ENCODE results near the gene GPR37L1.

The GPR37L1 gene, protein sequence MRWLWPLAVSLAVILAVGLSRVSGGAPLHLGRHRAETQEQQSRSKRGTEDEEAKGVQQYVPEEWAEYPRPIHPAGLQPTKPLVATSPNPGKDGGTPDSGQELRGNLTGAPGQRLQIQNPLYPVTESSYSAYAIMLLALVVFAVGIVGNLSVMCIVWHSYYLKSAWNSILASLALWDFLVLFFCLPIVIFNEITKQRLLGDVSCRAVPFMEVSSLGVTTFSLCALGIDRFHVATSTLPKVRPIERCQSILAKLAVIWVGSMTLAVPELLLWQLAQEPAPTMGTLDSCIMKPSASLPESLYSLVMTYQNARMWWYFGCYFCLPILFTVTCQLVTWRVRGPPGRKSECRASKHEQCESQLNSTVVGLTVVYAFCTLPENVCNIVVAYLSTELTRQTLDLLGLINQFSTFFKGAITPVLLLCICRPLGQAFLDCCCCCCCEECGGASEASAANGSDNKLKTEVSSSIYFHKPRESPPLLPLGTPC

DNA sequence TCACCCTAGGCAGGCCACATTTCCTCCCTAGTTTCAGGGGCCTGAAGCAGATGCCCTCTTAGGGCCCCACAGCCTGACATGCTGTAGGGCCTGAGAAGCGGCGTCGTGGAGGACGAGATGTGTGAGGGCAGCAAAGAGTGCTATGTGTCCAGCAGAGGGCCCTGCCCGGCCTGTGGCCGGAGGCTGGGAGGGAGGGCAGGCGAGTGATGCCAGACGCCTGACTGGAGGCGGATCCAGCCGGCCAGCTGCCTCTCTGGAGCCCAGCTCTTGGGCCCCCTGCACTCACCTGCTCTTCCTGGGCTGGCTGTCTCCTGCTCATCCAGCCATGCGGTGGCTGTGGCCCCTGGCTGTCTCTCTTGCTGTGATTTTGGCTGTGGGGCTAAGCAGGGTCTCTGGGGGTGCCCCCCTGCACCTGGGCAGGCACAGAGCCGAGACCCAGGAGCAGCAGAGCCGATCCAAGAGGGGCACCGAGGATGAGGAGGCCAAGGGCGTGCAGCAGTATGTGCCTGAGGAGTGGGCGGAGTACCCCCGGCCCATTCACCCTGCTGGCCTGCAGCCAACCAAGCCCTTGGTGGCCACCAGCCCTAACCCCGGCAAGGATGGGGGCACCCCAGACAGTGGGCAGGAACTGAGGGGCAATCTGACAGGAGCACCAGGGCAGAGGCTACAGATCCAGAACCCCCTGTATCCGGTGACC lies at the start of gene GPR37L1:
Gene GPR37L1, plus strand, starts transcription at position 279 of the 697 bp plus-strand sequence. Its CDS starts 47 bp downstream, at position 326.
- peak; percentile 75 to 98 (median 82) for DNase-seq
- intact Hi-C loops (cut with DNase I): loop anchor here (1.0 kb wide), 1 partner anchor 13 kb away; no protein-coding TSS in a partner anchor

DNA sequence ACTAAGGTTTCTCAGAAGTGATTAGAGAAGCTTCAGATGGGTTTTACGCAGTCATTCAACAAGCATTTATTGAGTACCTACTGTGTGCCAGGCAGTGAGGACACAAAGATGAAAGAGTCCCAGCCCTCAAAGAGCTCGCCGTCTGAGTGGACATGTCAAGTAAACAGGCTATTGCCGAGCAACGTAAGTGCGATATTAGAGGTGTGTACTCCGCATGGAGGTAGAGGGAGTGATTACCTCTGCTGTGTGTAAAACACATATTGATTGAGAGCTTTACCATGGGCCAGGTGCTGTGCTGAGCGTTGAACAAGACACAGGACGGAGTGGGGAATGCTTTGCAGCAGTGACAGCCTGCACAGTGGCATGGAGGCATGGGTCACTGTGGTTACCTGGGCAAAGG lies 49.5 kb upstream of the GPR37L1 start:
- DNase-seq: no peak
- intact Hi-C loops (cut with DNase I): no loop called here

- DNase-seq: no peak
- intact Hi-C loops (cut with DNase I): no loop called here
Measured at GRCh38 chr1:202074985-202075384, 47.7 kb upstream of the GPR37L1 start.

DNA sequence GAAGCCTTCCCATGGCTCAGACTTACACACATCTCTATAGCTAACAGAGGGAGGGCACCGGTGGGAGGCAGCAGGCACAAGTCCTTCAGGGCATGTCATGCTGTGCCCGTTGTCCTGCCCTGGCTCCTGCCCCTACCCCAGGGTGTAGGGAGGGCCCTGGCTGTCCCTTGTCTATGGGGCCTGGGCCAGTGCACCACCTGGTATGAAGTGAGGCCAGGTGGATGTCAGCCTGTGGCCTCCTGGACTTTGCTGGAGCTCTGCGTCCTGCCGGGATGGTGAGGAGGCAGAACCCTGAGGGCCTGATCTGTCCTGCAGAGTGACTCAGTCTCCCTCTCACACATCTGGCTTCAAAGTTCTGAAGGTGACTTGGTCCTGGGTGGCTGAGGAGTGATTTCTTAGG lies 47.3 kb upstream of the GPR37L1 start:
- intact Hi-C loops (cut with DNase I): no loop called here
- no peak for DNase-seq

DNA sequence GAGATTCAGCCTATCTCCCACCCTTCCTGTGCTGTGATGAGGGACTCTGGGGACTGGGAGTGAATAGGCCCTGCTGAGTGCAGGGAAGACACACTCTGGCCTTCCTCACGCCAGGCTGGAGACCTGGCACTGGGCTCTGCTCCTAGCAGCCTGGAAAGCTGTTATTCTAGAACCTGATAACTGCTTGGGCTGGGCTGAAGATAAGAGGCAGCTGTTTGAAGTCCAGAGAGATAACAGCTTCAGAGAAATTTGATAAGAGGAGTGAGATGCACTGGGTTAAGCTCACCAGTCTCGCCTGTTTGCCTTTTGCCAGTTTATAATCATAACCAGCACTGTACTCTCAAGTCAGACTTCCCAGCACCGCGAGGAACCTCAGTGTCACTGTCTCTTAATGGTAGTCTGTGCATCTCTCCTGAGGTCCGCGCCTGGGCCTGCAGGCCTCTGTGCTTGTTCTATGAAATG lies 46.6 kb upstream of the GPR37L1 start:
- DNase-seq: peak in 1 of 10 donors; percentile 2

GRCh38 chr1:202078241-202078640 lies 44.5 kb upstream of the GPR37L1 start:
- peak in 1 of 10 donors; percentile 58 for DNase-seq
- intact Hi-C loops (cut with DNase I): no loop called here

More for the DNA sequence above, 46.6 kb upstream of the GPR37L1 start:
- intact Hi-C loops (cut with DNase I): no loop called here

GRCh38 chr1:202081992-202082391 lies 40.7 kb upstream of the GPR37L1 start:
- intact Hi-C loops (cut with DNase I): no loop called here
- DNase-seq: peak in 1 of 10 donors; percentile 76

DNA sequence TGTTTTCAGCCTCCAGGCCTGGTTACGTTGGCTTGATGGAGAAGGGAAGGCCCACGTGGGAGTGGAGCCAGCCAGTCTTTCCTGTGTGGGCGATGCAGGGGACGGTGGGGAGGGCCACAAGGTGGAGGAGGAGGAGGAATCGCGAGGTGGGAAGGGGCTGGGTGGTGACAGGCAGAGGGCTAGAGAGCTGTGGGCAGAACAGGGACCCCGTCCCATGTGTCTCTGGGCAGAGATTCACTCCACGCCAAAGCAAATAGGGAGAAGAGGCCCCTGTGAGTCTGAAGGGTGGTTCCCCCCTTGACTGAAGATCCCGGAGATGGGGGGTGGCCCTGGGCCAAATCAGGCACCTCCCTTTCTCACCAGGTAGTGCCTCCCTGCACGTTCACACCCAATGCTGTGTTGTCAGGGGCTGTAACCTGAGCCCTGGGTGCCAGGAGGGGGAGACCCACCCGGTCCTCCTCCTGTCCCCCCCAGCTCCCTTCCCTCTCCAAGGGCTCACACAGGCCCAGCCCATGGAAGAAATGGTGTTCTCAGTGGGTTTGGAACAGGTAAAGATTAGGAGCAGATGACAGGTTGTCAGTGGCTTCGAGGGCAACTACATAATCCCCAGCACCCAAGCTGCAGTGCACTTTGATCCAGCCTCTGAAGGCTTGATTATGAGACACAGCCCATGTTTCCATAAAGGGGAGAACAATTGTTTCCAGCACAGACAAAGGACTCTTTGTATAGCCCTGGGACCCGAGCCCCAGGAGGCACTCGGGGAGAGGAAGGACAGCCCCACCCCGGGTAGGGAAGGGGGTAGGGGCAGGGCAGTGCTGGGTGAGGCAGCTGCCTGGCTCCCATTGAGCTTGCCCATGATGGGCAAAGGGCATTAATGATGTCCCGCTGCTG lies 37.7 kb upstream of the GPR37L1 start:
- peak; percentile 64 to 98 (median 84) for DNase-seq
- intact Hi-C loops (cut with DNase I): loop anchor here (1.0 kb wide), 1 partner anchor 45 kb away; no protein-coding TSS in a partner anchor

DNA sequence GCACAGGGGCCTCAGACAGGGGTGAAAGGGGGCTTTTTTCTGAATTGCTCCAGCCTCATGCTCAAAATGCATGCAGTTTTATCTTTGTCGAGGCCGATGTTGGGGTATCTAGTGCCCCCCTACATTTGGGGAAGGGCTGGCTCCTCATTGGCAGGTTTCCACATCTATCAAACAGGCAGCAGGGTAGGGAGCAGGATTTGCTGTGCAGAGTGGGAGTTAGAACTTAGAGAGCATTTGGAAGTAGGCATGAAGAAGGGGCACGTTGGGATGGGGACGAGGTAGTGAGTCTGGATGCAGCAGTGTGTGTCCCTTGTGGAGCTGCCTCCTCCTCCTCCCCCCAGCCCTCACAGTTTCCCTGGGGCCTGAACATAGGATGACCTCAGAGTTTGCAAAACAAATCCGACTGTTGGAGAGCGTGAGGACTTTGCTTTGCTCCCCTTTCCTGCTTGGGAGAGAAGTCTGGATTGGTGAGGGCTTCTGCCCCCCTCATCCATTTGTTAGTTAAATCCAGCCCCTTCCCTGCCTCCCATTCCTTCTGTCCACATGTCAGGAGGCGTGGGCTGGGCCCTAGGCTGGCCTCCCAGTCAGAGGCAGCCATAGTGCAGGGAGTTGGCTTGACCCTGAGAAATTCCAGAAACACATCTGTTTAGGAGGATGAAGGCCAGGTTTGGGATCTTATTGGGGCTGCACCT lies 36.9 kb upstream of the GPR37L1 start:
- peak in 9 of 10 donors; percentile 22 to 95 (median 60) for DNase-seq
- intact Hi-C loops (cut with DNase I): loop anchor here (1.0 kb wide), 1 partner anchor 44 kb away; no protein-coding TSS in a partner anchor

DNA sequence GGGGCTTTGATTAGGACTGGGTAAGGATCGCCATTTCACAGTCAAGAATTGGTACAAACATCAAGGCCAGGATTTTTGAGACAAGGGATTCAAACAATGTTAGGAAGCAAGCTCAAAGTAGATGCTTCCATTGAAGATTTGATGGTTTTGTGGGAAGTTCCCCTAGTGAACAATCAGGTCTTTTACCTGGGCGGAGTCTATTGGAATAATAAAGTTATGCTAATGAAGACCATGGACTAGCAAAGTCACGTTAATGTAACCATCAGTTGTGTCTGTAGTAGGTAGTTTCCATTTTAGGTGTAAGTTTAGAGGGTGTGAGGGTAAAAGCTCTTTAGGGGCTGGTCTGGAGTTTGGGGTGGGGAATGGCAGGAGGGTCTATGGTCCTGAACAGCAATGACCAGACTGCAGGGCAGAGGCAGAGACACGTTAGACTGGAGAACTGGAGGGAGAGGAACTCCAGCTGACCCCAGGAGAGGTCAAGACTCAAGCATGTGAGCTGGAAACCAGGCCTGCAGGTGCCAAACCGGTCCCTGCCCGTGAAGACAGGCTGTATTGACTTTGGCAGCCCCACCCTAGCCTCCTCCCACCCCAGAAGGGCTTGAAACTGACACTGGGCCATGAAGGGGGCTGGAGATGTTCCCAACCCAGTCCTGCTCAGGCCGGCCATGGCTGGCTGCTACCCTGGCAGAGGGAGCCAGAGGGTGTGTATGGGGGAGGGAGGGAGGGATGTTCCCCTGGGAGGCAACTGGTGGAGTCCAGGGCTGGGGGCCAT lies 36.0 kb upstream of the GPR37L1 start:
- intact Hi-C loops (cut with DNase I): no loop called here
- peak in 3 of 10 donors; percentile 19 to 80 (median 21) for DNase-seq

- intact Hi-C loops (cut with DNase I): no loop called here
- peak in 2 of 10 donors; percentile 6 to 17 for DNase-seq
Measured at GRCh38 chr1:202088206-202088605, 34.5 kb upstream of the GPR37L1 start.

- intact Hi-C loops (cut with DNase I): no loop called here
- DNase-seq: no peak
Measured at GRCh38 chr1:202090994-202091393, 31.7 kb upstream of the GPR37L1 start.

DNA sequence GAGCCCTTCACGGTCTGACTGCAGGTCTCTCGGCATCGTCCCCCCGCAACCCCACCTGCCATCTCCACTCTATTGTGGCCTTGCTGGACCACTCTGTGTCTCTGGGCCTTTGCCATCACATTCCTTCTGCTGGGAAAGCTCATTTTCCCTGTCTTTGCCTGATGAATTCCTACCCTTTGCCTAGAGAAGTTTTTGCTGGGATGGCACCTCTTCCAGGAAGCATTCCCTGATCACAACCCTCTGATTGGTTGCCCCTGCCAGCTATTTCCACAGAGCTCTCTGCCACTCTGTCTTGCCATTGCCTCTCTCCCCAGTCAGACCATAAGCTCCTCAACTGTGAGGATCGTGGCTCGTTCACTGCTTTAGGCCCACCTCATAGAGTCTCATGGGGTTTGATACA lies 28.9 kb upstream of the GPR37L1 start:
- DNase-seq: no peak
- intact Hi-C loops (cut with DNase I): no loop called here

DNA sequence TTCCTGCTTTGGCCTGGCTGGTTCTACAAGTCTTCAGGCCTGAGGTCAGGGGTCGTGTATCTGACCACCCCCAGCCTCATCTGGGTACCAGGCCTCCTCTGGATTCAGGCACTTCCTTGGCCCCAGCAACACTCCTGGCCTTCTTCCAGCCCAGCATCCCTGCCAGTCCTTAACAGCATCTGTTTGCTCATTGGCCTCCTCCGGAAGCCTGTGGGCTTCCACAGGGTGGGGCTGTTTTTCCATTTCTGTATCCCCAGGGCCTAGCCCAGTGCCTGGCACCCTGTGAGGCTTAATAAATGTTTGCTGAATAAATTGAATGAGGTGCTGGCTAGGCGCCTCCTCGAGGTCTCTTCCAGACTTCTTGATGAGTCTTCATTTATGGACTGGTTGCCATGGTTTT lies 21.5 kb upstream of the GPR37L1 start:
- intact Hi-C loops (cut with DNase I): no loop called here
- peak in 1 of 10 donors; percentile 16 for DNase-seq

DNA sequence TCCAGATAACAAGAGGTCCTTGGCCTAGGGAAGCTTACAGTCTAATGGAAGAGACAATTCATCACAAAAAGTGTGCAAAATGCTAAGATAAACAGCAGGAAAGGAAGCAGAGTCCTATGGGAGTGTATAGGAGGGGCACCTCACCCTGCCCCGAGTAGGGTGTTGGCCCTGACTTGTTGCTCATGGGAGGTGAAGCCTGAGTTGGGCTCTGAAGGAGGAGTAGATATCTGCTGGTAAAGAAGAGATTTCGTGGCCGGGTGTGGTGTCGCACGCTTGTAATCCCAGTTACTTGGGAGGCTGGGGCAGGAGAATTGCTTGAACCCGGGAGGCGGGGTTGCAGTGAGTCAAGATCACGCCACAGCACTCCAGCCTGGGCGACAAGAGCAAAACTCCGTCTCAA lies 18.6 kb upstream of the GPR37L1 start:
- intact Hi-C loops (cut with DNase I): no loop called here

DNA sequence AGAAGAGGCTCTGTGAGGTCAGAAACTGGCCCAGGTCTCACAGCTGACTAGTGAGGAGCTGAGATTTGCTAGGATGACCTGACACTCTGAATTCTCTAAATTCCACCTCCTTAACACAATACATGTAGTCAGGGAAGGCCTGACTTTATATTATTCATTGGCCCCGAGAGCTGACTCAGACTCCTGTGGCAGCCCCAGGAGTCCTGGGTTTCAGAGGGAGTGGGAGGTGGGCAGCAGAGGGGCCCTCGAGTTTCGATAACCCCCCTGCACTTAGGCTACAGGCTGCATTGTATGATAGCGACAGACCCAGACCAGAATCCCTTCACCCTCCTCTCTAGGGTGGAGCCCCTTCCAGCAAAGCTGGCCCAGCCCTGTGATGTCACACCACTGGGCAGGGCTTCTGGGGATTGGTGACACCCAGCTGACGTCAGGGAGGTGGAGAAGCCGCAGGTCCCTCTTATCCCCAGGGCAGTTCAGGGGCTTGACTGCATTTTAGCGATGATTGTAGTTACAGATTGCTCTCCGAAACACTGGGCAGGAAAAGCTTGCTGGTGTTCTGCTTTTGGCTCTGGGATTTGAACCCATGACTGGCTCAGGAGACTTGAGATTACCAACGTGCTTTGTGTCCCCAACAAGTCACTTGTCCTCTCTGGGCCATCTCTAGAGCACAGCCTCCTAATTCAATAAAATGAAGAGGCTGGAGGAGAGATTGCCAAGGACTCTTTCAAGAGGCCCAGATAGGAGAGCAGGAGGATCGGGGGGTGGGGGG lies 17.0 kb upstream of the GPR37L1 start:
- DNase-seq: no peak
- intact Hi-C loops (cut with DNase I): no loop called here

More for the DNA sequence above, 18.6 kb upstream of the GPR37L1 start:
- no peak for DNase-seq

- intact Hi-C loops (cut with DNase I): no loop called here
- no peak for DNase-seq
Measured at GRCh38 chr1:202106340-202107254, 16.1 kb upstream of the GPR37L1 start.
